LNCaP clone FGC (cell line): ENCODE measurements around the gene EPC2.

Source experiments
- DNase-seq: peaks from one replicate; pipeline ENCODE4 v3.0.0-alpha.2; 2011; ENCODE audit warnings: low read depth
- H3K4me3 ChIP-seq: 2 replicates; pipeline ENCODE4 v1.5.1; 2011; ENCODE audit warnings: mild to moderate bottlenecking, low read depth, low read length, control low read depth
- CTCF ChIP-seq: IDR thresholded peaks from 2 replicates; pipeline ENCODE4 v1.5.1; 2012; ENCODE audit warnings: mild to moderate bottlenecking; ENCODE audit not compliant: control insufficient read depth, insufficient read depth; ENCODE audit errors: extremely low read depth

EPC2 gene

GRCh38 chr2:148832637-148833036 is 188.1 kb downstream of the EPC2 start:
- H3K4me3 ChIP-seq = no peak overlapping the region
- no peak for TF ChIP-seq CTCF
- no peak for DNase-seq
